Pancreas (tissue), 10 donors: ENCODE results near the gene ZNF142. TPM values are rescaled to one million over a fixed set of nuclear protein-coding genes. Genes with fewer than 3 reads are reported as not detected.

Experiments
- ATAC-seq, 4 donors: fragments of 200-7000 bp; cut with Tn5 transposase; one replicate each; pipeline versions ENCODE4 v1.8.0 to v1.9.1; 2020; ENCODE audit warnings: mild to moderate bottlenecking in 4 of 4, moderate library complexity in 4 of 4
- DNase-seq, 6 donors: peaks; one replicate each; pipeline ENCODE4 v3.0.0-alpha.2; 2020
- FAIRE-seq: peaks from 2 replicates; lab custom pipeline; 2012; peaks lifted over from hg19 to GRCh38; lab: Jason Lieb, UNC
- H3K27ac ChIP-seq, 4 donors: fragments of 200-600 bp; sonication (generic); 1 replicate in 3 of 4; 2 replicates in 1 of 4; pipeline versions ENCODE4 v1.5.0 to v1.8.0; 2020
- H3K27me3 ChIP-seq, 4 donors: fragments of 200-600 bp; one replicate each; pipeline ENCODE4 v1.8.0; 2021
- H3K36me3 ChIP-seq, 3 donors: fragments of 200-600 bp; sonication (generic) in 1 of 3; one replicate each; pipeline versions ENCODE4 v1.5.0 to v1.8.0; 2020 to 2021
- H3K4me1 ChIP-seq, 3 donors: fragments of 200-600 bp; one replicate each; pipeline ENCODE4 v1.8.0; 2021
- H3K4me3 ChIP-seq, 4 donors: fragments of 200-600 bp; sonication (generic) in 2 of 4; one replicate each; pipeline versions ENCODE4 v1.5.0 to v1.8.0; 2020 to 2021
- H3K9me3 ChIP-seq, 4 donors: fragments of 200-600 bp; one replicate each; pipeline ENCODE4 v1.8.0; 2021
- CTCF ChIP-seq, 4 donors: fragments of 200-600 bp; sonication (generic) in 3 of 4; IDR thresholded peaks; one replicate each; pipeline versions ENCODE4 v1.5.0 to v1.8.0; 2021; ENCODE audit warnings: antibody characterized with exemption in 4 of 4
- WGBS, 2 donors: extraction: QIAGEN DNeasy Blood & Tissue Kit; methylation state at CpG; one replicate each; pipeline ENCODE4 v1.1.7; 2013; 5-methylcytosine and 5-hydroxymethylcytosine counted together
- intact Hi-C, 3 donors: fragments of 100-400 bp; cut with DNase I; formaldehyde crosslinking; loops; one replicate each; pipeline versions ENCODE4 v1.11.1 to v1.14.2; 2022
- polyA plus RNA-seq, 2 donors: library from polyadenylated mRNA; stranded (reverse); fragments of 200-250 nt; gene quantifications; one replicate each; pipeline ENCODE4 v1.2.3, GENCODE V29; 2013
- total RNA-seq, 6 donors: library from RNA; stranded (reverse); fragmentation: NEBNext Ultra II Directional in 4 of 6; extraction: Animal tissue kit (Norgen Biotek cat#: 25700) in 4 of 6; gene quantifications; one replicate each; pipeline versions ENCODE4 v1.2.1 to v1.2.4, GENCODE V29; 2021 to 2023
- donor health status: healthy with polysubstance abuse.
- donor health status: DM: no; HTN: no; CAD: no; lungs with moderate emphysema.
- donor health status: DM: no; HTN: no; CAD: no.
- donor health status: control.
- donor health status: control.
- donor health status: Bipolar disorder and iron deficiency.
- donor health status: DM: yes; HTN: yes; CAD: no.
- donor health status: DM: no; HTN: no; CAD: no.
- donor health status: DM: no; HTN: no; CAD: no.
- donor health status: DM: yes; HTN: yes; CAD: no.

The ZNF142 gene
- total and polyA plus RNA-seq, 8 donors = 7.9 to 16.7 (median 9.9) TPM

GRCh38 chr2:218623366-218623705 is 36.1 kb downstream of the ZNF142 start:
- TF ChIP-seq CTCF (IDR thresholded peaks at IDR 0.05) = no peak
- H3K9me3 ChIP-seq = no peaks in the 10 kb centered on the region

GRCh38 chr2:218622606-218623365 is 36.6 kb downstream of the ZNF142 start:
- Histone ChIP-seq H3K4me3 (no peak overlapping the region), H3K27me3 (no peaks in the 10 kb centered on the region), H3K4me1 (no peaks in the 10 kb centered on the region), H3K36me3 (no peaks in the 10 kb centered on the region), H3K9me3 (no peaks in the 10 kb centered on the region), H3K27ac (no peak overlapping the region)
- TF ChIP-seq CTCF (IDR thresholded peaks at IDR 0.05) = no peak
- DNase-seq = no peak
- WGBS, 2 donors = 53 to 62% methylated on average over 7 of the region's 7 CpGs
- intact Hi-C loops = no loop called here
- ATAC-seq = peak in 1 of 4 donors; percentile 17
- FAIRE-seq = no peak

More at GRCh38 chr2:218623366-218623705, 36.1 kb downstream of the ZNF142 start:
- ATAC-seq = no peak
- Histone ChIP-seq H3K4me3 (no peak overlapping the region), H3K4me1 (no peaks in the 10 kb centered on the region), H3K36me3 (no peaks in the 10 kb centered on the region), H3K27ac (no peak overlapping the region), H3K27me3 (no peaks in the 10 kb centered on the region)
- WGBS, 2 donors = 64 to 83% methylated on average over 3 of the region's 3 CpGs
- no peak for DNase-seq
- intact Hi-C loops = no loop called here
- FAIRE-seq = no peak

GRCh38 chr2:218621007-218621406 is 38.4 kb downstream of the ZNF142 start:
- H3K27ac ChIP-seq = no peak overlapping the region
- ATAC-seq = no peak
- DNase-seq = no peak
- intact Hi-C loops = no loop called here
- TF ChIP-seq CTCF (IDR thresholded peaks at IDR 0.05) = no peak
- no peak overlapping the region for H3K4me3 ChIP-seq
- WGBS, 2 donors = 77 to 80% methylated on average over 7 of the region's 7 CpGs
- FAIRE-seq = no peak
- H3K36me3 ChIP-seq = no peaks in the 10 kb centered on the region
- H3K9me3 ChIP-seq = no peaks in the 10 kb centered on the region
- H3K27me3 ChIP-seq = no peaks in the 10 kb centered on the region
- H3K4me1 ChIP-seq = no peaks in the 10 kb centered on the region

- 87 to 90% methylated on average over 9 of the region's 9 CpGs for WGBS, 2 donors
- no peak overlapping the region for H3K4me3 ChIP-seq
- no peaks in the 10 kb centered on the region for H3K36me3 ChIP-seq
- no peak for DNase-seq
- H3K4me1 ChIP-seq = no peaks in the 10 kb centered on the region
- intact Hi-C loops = no loop called here
- H3K27ac ChIP-seq = no peak overlapping the region
- no peaks in the 10 kb centered on the region for H3K9me3 ChIP-seq
- H3K27me3 ChIP-seq = no peaks in the 10 kb centered on the region
- FAIRE-seq = no peak
- no peak for ATAC-seq
- TF ChIP-seq CTCF (IDR thresholded peaks at IDR 0.05) = no peak
Measured at GRCh38 chr2:218618102-218618860, 41.1 kb downstream of the ZNF142 start.
